Fibroblast of upper back skin (primary cell): Measurements from ENCODE around the gene ADAMTS3.

Source experiments
- DNase-seq: peaks from one replicate; pipeline ENCODE4 v3.0.0-alpha.2; 2013

ADAMTS3 gene

DNA sequence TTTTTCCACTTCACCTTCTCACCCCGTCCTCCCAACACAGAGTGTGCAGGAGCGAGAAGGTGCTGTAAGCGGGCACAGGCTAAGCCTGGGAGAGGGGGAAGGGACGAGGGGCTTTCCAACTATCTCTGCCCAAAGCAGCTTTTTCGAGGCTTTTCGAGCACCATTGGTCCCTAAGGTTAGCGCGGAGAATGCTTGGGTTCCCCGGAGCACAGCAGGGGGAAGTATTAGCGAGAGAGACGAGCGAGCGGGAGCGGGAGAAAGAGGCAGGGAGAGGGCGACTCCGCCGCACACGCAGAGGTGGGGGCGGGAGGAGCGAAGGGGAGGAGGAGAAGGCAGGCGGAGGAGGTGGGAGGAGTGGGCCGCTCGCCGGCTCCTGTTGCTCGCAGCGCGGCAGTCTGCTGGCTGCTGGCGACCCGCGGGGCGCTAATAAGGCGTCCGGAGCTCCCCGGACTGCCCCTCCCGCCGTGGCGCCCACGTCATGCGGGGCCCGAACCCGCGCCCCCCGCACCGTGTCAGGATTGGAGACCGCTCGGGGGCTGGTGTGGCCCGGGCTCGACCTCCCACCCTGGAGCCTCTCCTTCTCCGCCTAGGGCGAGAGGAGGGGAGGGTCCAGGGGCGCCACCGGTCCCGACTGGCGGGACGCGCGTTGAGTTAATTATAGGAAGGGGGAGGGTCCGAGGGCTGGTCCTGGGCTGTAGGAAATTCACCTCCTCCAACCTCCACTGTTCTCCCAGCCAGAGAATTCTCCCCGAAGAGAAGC lies at the start of gene ADAMTS3:
Gene ADAMTS3 (minus strand): TSS at position 263 of the 760 bp plus-strand sequence. CDS start 459 bp downstream, outside the sequence.
- peak; percentile 69 for DNase-seq

DNA sequence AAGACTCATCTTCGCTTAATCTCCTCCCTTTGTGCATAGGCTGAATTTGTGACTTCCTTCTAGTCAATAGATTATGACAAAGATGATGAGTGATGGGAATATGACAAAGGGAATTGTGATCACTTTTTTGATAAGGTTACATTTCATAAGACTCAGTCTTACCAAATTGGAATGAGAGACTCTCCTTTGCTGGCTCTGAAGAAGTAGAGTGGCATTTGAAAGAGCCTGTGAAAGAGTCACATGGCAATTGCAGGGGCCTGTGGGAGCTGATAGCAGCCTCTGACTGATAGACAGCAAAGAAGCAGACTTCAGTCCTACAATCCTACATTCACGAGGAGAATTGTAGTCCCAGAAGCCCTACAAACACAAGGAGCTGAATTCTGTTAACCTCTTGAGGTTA lies 44.9 kb upstream of the ADAMTS3 start:
- no peak for DNase-seq

DNA sequence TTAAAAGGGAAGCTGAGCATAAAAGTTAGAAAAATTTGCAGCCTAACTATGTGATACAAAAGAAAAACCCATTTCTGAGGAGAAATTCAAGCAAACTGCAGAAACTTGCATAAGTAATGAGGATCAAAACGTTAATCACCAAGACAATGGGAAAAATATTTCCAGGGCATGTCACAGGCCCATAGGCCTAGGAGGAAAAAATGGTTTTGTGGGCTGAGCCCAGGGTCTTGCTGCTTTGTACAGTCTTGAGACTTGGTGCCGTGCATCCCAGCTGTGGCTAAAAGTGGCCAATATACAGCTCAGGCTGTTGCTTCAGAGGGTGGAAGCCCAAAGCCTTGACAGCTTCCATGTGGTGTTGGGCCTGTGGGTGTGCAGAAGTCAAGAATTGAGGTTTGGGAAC lies 37.7 kb upstream of the ADAMTS3 start:
- no peak for DNase-seq

DNA sequence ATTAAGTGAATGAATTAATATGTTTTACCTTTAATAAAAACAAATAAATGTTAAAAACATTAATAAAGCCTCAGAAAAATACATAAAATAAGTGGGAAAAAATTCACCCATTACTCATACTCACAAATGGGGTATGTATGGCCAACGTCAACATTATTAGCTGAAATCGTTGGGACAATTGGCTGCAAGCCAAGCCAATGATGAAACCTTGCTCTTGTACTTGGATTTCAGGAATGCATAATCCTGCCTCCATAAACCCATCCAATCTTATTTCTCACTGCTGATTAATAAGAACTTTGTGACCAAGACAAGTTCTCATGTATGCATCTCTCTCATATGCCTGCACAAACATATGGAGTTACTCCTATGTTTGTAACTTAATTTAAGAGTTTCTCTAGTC lies 35.3 kb upstream of the ADAMTS3 start:
- peak; percentile 65 for DNase-seq

DNA sequence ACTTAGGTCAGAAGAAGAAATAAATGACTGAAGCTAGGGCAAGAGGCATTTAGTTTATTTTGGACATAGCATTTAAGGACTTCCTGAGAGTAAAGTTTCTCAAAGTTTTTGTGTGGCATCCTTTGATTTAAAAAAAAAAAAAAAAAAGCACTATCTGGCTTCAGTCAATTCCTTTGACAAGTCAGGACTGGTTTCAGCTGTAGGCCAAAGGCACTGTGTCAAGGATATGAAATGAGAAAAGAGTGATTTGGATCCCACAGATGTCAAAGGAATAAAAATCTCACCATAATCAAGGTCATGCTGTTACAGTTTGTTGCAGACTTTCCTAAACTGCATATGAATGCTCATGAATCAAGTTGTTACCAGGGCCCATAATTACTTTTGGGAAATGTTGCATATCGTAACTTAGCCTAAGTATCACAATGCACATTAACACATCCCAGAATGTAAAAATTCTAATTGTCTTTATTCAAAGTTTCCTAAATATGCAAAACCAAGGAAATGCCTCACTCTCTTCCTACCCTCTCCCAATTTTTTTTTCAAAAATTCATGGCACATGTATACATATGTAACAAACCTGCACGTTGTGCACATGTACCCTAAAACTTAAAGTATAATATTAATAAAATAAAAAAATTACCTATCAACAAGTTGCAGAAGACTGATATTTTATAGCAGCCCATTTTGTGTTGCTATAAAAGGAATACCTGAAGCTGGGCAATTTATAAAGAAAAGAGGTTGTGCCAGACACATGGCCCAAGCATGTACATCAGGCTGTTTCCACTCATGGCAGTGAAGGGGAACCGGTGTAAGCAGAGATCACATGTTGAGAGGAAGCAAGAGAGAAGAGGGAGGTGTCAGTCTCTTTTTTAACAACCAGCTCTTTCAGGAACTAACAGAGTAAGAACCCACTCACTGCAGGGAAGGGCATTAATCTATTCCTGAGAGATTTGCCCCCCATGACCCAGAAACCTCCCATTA lies 33.7 kb upstream of the ADAMTS3 start:
- DNase-seq: no peak

DNA sequence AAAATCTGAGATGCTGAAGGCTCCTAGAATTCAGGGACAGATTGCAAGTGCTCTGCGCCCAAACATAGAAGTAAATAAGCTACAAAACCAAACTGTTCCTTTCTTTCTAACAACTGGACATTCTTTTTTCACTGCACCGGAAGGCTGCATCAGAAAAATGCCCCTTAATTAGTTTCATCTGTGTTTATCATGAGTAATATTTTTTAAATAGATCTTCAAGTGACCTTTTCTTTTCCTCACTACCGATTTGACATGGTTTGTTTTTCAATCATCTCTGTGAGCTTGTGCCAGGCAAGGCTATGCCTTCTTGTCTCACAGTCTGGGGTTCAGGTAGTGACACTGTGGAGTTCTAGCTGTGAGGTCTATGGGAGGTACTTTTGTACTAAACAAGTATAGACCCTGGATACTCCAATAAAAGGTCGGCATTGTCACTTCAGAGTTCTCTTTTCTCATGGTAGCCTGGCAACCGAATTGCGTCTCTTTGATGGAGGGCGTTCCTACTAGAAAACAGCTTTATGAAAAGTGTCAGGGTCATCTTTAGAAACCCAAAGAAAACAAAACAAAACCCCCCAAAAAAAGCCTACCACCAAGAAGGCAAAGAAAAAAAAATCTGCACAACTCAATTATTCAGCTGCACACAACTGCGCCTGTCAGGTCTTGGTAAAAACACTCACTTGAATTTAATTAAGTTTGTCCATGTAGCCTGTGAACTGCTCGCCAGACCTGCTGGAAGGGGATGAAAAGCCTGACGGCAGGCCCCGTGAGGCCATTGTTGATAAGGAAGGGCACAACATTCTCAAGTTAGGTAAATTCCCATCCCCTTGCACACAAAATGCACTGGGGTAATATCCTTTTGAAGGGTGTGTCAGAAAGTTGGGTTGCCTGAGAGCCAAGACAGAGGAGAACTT lies 22.8 kb upstream of the ADAMTS3 start:
- DNase-seq: peak; percentile 7

DNA sequence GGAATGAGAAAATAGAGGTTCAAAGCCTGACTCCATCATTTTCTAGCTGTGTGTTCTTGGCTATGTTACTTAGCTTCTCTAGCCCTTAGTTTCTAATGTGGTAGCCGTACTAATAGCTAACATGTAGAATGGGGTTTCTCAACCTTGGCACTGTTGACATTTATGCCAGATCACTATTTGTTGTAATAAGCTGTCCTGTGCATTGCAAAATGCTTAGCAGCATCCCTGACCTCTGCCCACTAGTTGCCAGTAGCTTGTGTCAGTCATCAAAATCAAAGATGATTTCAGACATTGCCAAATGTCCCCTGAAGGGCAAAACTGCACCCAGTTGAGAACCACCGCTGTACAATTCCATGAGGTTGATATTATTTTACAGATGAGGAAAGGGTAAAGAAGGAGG lies 18.3 kb upstream of the ADAMTS3 start:
- no peak for DNase-seq

DNA sequence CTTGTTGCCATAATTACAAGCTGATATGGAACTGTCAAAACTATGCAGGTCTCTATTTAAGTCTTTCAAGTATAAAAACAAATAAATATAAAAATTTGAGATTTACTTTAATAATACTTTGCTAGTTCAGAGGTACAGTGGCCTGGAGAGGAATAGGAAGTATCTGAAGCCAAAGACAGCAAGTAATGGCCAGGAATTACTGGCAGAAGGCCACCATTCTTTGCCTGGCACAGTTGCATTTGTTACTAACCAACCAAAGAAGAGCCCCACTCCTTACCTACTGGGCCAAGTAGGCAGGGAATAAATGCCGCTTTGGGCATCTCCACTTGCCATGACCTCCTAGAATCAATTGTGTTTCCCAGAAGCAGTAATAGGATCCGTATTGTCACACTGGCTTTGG lies 13.8 kb upstream of the ADAMTS3 start:
- DNase-seq: no peak

DNA sequence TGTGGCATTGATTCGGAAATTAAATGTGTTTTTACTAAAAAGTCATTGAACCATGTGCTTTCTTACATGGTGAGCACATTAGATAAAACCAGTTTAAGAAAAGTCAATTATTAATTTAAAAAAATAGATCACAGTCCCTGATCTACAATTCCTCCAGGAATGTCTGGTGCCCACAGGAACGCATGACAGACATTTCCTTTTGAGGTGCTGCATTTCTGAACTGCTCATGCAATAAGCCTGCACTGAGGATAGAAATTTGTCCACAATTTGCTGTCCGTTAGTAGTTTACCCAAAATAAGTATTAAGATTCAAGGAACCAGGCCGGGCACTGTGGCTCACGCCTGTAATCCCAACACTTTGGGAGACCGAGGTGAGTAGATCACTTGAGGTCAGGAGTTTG lies 8.2 kb upstream of the ADAMTS3 start:
- no peak for DNase-seq

DNA sequence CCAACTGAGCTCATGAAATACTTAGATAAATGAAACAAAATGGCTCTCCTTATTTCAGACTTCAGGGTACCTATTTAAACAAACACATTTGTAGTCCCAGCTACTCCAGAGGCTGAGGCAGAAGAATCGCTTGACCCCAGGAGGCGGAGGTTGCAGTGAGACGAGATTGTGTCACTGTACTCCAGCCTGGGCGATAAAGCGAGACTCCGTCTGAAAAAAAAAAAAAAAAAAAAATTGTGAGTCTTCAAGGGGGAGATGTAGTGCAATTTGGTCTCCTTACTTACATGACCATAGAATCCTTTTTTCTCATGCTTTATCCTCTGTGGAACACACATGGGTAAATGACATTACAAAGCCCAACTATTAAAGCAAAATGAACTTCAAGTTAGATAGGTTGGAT lies 2.3 kb upstream of the ADAMTS3 start:
- DNase-seq: no peak

DNA sequence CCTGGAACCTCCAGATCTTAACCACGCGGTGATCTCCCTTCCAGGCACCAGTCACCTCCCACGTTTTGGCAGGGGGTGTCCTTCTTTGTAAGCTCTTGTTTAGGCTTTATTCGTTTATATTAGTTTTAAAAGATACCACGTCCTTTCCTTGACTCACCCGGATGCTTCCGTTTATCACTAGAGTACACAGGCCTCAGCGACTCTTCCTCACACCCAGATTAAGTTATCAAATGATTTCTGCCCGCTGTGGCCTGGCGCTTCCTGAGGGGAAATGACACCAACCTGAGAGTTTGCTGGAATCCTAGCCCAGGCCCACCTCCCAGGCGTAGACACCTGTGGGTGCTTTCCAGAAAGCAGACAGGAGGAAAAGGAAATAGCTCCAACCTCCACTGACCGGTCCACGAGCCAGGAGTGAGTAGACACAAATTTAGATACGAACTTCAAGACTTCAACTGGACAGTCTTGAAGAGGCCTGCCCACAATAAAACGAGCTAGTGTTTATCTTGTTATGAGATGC lies 756 bp upstream of the ADAMTS3 start:
- no peak for DNase-seq

DNA sequence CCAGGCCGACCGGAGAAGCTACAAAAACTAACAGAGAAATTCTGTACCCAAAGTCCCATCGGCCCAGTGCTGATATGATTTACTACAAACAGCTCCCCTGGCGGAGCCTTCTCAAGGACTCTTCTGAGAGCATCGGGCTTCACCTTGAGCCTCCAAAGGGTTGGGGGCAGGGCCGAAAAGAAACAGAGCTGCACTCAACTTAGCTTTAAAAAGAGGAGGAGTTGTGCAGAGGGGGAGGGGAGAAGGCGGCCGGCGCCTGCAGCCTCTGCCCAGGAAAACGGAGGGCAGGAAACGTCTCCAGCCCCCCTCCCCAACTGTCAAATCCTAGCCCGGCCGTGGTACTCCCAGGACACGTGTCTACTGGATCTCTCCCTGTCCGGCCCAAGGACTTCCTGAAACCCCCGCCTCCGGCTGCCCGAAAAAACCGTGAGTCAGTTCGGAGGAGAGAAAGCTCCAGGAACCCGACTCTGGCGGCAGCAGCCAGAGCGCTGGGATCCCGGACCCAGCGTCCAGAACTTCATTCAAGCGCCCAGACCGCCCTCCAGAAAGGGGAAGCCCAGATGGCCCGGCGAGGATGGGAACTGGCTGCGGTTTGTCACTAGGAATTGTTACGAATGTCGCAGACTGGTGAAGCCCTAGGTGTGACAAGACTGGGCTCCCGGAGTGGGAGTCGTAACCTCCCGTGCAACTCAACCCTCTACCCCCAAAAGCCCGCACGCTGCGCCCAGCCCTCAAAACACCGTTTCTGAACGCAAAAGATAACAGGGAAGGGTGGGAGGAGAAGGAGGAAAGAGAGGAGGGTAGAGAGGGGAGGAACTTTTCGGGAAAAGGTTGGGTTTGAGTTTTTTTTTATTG lies 973 bp downstream of the ADAMTS3 start:
- DNase-seq: peak; percentile 88

DNA sequence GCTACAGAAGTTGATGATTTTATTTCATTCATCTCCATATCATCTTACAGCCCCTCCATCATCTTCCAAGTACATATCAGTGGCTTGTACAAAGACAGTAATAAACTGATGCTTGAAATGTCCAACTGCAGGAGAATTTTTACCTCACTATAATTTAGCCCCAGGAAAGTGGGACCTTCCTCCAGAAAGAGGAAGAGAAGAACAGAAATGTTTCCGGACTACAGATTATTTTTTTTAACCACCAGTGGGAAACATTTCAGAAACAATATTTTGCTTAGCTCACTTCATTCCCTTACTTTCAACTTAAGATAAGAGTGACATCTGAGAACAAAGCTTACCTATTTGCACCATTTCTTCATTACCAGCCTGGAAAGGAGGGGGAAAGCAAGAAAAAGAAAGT lies 2.0 kb downstream of the ADAMTS3 start:
- no peak for DNase-seq

DNA sequence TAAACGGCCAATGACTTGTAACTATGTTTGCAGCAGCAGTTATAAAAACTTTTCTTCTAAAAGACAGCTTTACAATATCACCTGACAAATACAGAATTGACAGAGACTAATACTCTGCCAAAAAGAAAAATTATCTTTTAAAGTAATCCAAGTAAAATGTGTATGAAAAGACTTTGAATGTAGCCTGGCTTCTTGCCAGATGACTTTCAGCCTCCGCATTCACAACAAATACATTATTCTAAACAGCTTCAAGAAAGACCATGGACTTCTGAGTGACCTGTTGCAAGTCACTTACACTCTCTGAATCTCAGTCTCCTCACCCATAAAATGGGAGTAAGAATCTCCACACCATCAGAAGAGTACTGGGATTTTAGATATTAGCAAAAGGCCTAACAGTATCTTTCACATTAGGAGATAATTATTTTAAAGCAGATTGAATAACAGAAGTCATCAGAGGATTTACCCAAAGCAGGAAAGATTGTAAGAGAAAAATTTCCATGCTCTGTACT lies 2.5 kb downstream of the ADAMTS3 start:
- DNase-seq: no peak

DNA sequence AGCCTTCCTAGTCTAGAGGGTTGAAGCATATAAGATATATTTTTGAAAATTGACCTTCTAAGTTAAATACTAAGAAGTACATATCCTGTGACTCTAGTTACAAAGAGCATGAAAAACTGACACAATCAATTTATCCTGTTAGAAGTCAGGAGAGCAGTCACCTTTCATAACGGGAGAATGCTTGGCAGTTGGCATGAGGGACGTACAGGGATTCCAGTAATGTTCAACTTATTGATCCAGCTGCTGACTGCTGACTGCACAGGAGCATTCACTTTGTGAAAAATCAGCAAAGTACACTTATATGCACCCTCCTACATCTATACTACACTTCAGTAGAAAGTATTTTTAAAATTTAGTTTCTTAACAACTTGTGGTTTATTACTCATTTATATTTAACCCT lies 4.2 kb downstream of the ADAMTS3 start:
- no peak for DNase-seq

DNA sequence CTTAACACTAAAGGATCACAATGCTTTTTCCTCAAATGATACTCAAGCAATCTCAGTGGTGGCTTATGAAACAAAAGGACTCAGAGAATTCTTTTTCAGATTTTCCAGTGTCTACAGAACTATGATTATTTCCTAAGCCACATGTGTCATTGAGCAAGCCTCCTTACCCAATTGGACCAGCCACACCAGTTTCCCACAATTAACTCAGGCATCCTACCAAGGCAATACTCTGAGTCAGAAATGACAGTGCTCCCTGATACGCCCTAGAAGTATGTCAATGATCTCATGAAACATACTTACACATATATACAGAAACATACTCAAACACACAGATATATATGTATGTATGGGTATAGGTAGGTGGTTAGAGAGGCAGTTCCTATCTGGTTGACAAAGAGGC lies 4.8 kb downstream of the ADAMTS3 start:
- peak; percentile 65 for DNase-seq

DNA sequence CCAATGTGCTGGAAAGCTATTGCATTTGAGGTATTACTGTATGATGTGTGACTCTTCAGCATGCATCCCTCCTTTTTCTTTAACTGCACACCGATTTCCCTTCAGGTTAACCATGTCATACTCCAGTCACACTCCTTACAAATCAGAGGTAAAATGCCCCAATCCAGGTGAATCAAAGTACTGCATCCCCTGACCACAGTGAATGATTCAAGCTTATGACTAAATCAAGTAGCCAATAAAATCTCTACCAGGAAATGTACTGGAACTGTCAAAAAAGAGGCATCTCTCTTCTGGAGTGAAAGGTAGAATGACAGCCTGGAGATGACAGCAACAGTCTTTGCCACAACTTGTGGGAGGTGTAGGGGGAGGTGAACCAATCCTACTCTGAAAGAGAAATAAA lies 10.4 kb downstream of the ADAMTS3 start:
- DNase-seq: no peak

DNA sequence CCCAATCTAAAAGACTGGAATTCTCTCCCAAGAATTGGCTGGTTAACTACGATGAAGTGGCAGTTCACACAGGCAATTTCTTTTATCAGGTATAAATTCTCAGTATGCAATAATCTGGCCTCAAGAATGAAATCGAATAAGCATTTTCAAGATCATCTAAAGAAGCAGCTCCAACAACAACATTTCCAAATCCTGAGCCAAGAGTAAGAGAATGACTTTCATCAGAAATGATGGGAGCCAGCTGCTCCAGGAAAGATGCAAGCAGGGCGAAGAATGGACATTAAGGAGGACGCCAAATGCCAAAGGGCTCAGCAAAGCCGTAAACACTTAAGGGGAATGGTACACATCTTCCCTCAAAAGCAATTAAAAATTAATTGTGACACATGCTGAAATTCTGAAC lies 12.0 kb downstream of the ADAMTS3 start:
- DNase-seq: peak; percentile 15

DNA sequence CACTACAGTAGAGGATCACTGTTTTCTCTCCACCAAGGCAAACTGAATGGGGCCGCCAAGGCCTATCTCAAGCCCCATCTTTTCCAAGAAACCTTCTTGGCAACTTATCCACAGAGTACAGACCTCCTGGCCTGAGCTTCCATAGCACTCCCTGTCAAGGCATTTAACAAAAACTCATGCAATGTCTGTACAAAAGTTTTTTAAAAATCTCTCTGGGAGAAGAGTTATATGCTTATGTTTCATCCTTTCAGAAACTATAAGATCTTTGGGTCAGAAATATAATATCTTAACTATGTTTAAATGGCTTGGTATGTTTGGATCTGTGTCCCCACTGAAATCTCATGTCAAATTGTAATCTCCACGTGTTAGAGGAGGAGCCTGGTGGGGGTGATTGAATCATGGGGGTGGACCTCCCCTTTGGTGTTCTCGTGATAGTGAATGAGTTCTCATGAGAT lies 13.6 kb downstream of the ADAMTS3 start:
- no peak for DNase-seq

DNA sequence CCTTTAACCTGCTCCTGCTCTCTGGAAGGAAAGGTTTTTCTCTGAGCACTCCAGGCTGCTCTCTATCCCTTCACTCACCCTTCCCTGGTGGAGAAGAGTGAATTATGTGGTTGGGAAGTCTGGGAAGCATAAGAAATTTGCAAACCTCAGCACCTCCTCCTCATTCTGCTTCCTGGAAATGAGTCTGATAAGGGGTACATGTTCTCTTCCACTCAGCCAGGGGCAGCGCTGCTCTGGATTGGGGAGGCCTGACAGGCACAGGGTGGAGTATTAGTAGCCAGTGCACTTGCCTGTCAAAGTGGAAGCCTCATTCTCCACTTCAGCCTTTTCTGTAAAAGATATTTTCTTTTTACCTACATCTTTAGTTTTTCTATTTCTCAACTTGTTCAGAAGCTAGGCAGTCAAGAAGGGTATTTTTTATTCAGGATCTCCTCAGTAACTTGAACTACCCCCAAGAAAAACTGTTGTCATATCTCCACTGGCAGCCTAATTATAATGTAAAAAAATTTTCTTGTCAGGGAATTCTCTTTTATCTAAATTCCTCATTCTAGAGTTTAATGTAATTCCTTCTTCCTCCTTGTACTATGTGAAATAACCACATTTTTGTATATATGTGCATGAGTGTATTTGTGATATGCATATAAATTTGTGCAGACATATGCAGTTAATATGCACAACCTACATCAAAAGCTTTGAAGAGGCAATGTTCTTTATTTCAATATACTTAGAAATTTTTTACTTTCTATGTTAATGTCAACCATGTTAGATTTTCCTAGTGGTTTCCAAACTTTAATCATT lies 15.3 kb downstream of the ADAMTS3 start:
- no peak for DNase-seq

DNA sequence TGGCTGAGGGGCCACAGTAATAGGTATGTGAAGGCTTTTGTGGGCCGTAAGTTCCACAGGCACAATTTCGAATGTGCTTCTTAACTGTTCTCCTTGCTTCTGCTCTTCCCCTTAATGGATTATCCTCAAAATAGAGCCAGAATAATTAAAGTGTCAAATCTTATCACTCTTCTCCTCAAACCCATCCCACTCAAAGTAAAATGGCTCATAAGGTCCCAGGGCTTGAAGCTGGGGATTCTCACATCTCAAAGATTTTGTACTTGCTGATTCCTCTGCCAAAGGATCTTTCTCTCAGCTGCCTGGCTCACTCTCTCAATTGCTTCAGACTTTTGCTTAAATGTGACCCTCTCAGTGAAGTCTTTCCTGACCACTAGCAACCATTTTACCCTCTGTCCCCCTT lies 16.6 kb downstream of the ADAMTS3 start:
- no peak for DNase-seq
